GM19099 (cell line): ENCODE measurements around the gene MORN5.

ENCODE experiments used
- POLR2A ChIP-seq: IDR thresholded peaks from 3 replicates; pipeline ENCODE4 v1.6.1; 2011; ENCODE audit warnings: low read depth; ENCODE audit not compliant: insufficient read length; ENCODE audit errors: extremely low read depth

The MORN5 gene

GRCh38 chr9:122133263-122133983 is 26.3 kb upstream of the MORN5 start:
- TF ChIP-seq POLR2A = no peak

DNA sequence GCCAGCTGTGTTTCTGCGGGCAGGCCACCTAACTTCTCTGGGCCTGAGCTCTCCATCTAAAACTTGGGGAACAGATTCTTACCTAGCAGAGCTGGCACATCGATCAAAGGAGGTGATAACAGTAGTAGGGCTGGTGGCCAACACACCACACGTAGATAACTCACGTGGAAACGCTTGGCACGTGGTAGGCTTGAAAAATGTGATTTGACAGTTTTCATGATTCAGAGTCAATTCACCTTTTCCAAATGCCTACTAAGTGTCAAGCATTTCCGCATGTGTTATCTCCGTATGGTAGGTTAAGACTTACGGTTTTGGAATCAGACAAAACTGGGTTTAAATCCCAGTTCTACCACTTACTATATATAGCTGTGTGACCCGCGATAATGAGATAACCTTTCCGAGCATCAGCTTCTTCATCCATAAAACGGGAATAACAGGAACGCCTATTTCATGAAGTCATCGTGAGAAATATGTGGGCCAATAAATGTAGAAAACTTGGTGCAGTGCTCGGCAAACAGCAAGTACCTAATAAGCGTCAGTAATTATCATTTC is 25.6 kb upstream of the MORN5 start:
- TF ChIP-seq POLR2A = no peak

DNA sequence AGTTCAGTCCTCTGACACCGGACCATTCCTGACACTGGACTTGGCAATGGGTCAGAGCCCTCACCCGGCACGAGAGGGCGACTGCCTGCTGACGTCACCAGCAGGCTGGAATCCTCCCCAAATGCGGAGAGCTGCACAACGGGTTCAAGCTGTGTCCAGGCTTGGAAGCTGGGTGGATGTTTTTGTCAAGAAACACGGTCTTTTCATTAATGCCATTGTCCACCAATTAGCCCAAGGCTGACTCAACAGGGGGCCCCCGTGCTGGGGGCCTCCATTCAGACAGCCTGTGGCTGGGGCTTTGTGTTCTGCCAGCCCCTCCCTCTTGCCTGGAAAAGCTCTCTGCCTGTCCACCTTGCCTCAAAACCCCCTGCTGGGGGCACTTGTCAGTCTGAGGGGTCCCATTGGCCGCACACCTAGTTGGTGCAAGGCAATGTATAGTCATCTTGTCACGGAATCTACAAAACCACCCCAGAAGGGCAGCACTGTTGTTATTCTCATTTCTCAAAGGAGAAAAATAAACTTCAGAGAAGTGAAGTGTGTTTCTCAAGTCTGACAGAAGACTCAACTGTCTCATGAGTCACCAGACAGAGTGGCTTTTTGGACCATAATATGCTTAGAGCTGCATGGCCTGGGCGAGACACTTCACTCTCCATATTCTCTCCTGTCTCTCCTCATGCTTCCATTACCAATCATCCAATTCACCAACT is 24.7 kb upstream of the MORN5 start:
- no peak for TF ChIP-seq POLR2A

DNA sequence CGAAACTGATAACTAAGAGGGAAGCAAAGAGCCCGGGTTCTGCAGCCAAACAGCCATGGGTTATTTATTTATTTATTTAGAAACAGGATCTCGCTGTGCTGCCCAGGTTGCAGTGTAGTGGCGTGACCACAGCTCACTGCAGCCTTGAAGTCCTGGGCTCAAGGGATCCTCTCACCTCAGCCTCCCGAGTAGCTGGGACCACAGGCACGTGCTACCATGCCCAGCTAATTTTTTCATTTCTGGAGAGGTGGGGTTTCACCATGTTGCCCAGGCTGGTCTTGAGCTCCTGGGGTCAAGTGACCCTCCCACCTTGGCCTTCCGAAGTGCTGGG is 24.2 kb upstream of the MORN5 start:
- TF ChIP-seq POLR2A = no peak

DNA sequence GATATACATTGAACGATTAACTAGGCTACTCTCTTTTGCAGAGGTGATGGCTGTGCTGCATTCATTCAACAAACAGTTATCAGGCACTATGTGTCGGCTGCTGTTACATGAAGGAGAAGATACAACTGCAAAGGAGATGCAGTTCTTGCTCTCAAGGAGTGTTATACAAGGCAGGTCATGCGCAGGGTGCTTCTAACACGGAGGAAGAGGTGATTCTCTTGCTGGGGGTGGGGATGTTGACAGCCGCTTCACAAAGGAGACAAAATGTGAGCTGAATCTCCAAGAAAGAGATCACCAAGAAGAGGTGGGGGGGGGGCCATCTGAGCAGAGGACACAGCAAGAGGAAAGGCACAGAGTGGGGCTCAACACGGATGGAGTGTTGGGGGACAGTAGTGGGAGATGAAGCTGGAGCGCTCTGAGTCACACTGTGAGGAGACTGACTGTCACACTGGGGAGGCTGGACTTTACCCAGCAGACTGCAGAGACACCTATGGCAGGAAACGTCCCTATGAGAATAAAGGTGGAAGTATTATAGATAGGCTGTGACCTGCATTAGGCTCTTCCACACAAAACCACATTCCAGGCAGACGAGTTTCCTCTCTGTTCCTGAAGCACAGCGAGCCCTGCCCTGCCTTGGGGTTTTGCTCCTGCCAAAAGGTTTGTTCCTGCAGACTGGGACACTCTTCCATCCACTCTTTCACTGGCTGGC is 21.0 kb upstream of the MORN5 start:
- no peak for TF ChIP-seq POLR2A

- TF ChIP-seq POLR2A = no peak
These were observed 19.1 kb upstream of the MORN5 start for GRCh38 chr9:122140368-122141193.

GRCh38 chr9:122141671-122142070 is 18.0 kb upstream of the MORN5 start:
- TF ChIP-seq POLR2A = no peak

GRCh38 chr9:122143296-122143695 is 16.4 kb upstream of the MORN5 start:
- TF ChIP-seq POLR2A = no peak

GRCh38 chr9:122143876-122144405 is 15.8 kb upstream of the MORN5 start:
- no peak for TF ChIP-seq POLR2A

DNA sequence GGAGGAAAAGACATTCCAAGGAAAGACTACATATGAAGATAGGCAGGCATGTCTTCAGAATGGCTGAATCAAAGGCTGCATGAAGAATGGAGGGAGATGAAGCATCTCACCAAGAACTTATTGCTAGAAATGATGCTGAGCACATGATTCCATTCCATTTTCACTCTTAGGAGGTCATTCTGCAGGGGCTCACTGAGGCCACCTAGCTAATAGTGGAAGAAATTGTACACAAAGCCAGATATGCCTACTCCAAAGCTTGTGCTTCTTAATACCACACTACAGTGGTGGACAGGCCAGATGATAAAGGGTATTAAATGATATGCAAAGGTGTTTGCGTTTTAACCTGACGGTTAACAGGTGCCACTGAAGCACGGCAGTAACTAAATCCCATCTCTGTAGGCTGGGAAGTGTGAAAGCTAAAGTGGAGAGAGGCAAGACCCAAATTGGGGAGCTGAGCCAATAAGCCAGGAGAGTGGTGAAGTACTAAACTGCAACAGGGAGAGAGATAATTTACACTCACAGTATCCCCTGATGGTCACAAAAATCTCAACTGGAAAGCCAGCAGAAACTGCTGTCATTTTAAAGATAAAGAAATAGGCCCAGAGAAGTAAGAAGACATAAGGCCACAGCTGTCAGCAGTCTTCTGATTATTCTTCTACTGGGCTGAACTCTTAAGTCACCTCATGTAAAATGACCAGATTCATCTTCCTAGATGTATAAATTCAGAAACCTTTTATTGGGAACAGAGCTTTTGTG is 14.7 kb upstream of the MORN5 start:
- TF ChIP-seq POLR2A = no peak

DNA sequence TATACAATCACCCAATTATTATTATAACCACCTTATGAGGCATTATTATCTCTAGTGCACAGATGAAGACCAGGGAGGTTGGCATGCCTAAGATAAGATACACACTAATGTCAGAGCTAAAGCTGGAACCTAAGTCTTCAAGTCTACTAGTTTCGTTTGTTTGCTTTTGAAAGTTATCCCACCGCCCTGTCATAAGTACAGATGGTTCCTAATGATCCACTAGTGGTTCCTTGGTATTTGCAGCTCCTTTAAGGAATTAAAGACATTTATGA is 14.2 kb upstream of the MORN5 start:
- TF ChIP-seq POLR2A = no peak

GRCh38 chr9:122151267-122151828 is 8.4 kb upstream of the MORN5 start:
- no peak for TF ChIP-seq POLR2A

DNA sequence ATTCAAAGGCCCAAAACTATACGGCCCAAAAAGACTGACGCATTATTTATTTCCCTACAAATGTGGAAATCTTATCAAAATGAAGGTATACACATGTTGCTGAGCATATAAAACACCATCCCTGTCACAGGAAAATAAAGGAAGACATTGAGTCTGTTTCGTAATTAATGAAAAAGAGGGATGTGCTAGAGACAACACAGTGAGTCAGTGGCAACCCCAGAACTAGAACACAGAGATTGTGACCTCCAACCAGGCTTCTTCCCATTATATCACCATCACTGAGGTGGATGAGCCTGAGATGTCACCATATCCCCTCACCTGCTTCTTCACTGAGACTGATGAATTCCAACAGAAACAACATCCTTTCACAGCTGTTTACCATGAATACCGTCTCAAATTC is 3.9 kb upstream of the MORN5 start:
- no peak for TF ChIP-seq POLR2A

- TF ChIP-seq POLR2A = no peak
These were observed 1.5 kb upstream of the MORN5 start for GRCh38 chr9:122158202-122158601.

GRCh38 chr9:122159925-122160246 is 178 bp downstream of the MORN5 start:
- TF ChIP-seq POLR2A = no peak

GRCh38 chr9:122162415-122162814 is 2.7 kb downstream of the MORN5 start:
- TF ChIP-seq POLR2A = no peak
